Heart left ventricle (tissue), 16 donors: ENCODE data around the gene APH1B. TPM values are rescaled to one million over a fixed set of nuclear protein-coding genes. Genes with fewer than 3 reads are reported as not detected.

ENCODE experiments used
- ATAC-seq, 4 donors: fragments of 200-7000 bp; cut with Tn5 transposase; one replicate each; pipeline ENCODE4 v1.9.1; 2020 to 2022; ENCODE audit warnings: moderate library complexity in 4 of 4, mild to moderate bottlenecking in 3 of 4, moderate number of reproducible peaks in 1 of 4
- DNase-seq, 5 donors: peaks; one replicate each; pipeline ENCODE4 v3.0.0-alpha.2; 2020
- H3K27ac ChIP-seq, 12 donors: fragments of 200-600 bp; sonication (generic) in 4 of 12; one replicate each; pipeline versions ENCODE4 v1.5.0 to v1.8.0; 2016 to 2022; ENCODE audit warnings: mild to moderate bottlenecking in 2 of 12
- H3K27me3 ChIP-seq, 9 donors: fragments of 200-600 bp; sonication (generic) in 2 of 9; one replicate each; pipeline versions ENCODE4 v1.5.1 to v1.8.0; 2016 to 2022; ENCODE audit warnings: mild to moderate bottlenecking in 3 of 9
- H3K36me3 ChIP-seq, 9 donors: fragments of 200-600 bp; sonication (generic) in 2 of 9; one replicate each; pipeline versions ENCODE4 v1.5.0 to v1.8.0; 2018 to 2022; ENCODE audit warnings: mild to moderate bottlenecking in 2 of 9
- H3K4me1 ChIP-seq, 12 donors: fragments of 200-600 bp; sonication (generic) in 4 of 12; one replicate each; pipeline versions ENCODE4 v1.5.0 to v1.8.0; 2016 to 2022; ENCODE audit warnings: mild to moderate bottlenecking in 3 of 12
- H3K4me3 ChIP-seq, 12 donors: fragments of 200-600 bp; sonication (generic) in 4 of 12; one replicate each; pipeline versions ENCODE4 v1.5.0 to v1.8.0; 2017 to 2022; ENCODE audit warnings: mild to moderate bottlenecking in 9 of 12, moderate library complexity in 4 of 12
- H3K9me3 ChIP-seq, 12 donors: fragments of 200-600 bp; sonication (generic) in 4 of 12; one replicate each; pipeline versions ENCODE4 v1.5.0 to v1.8.0; 2016 to 2022; ENCODE audit warnings: mild to moderate bottlenecking in 1 of 12
- CTCF ChIP-seq, 12 donors: fragments of 200-600 bp; sonication (generic) in 4 of 12; IDR thresholded peaks; one replicate each; pipeline versions ENCODE4 v1.5.0 to v1.8.0; 2018 to 2022; ENCODE audit warnings: antibody characterized with exemption in 12 of 12, mild to moderate bottlenecking in 5 of 12
- POLR2A ChIP-seq, 2 donors: fragments of 450-650 bp; IDR thresholded peaks; one replicate each; pipeline ENCODE4 v1.6.1; 2017; ENCODE audit warnings: antibody characterized with exemption in 2 of 2, mild to moderate bottlenecking in 2 of 2, moderate library complexity in 2 of 2
- WGBS, 4 donors: extraction: QIAGEN DNeasy Blood & Tissue Kit in 2 of 4; methylation state at CpG; one replicate each; pipeline versions ENCODE4 v1.1.5 to v1.1.7; 2013 to 2018; 5-methylcytosine and 5-hydroxymethylcytosine counted together
- intact Hi-C, 10 donors: fragments of 100-400 bp; cut with DNase I; formaldehyde crosslinking; loops; one replicate each; pipeline versions ENCODE4 v1.11.1 to v1.14.2; 2022
- polyA plus RNA-seq, 2 donors: library from polyadenylated mRNA; stranded (reverse); fragments of 200-250 nt; gene quantifications; one replicate each; pipeline ENCODE4 v1.2.3, GENCODE V29; 2013
- total RNA-seq, 9 donors: library from RNA; depleted of rRNA in 2 of 9; stranded (reverse); fragments of >200 nt in 2 of 9; fragmentation: NEBNext Ultra II Directional in 3 of 9; extraction: Animal tissue kit (Norgen Biotek cat#: 25700) in 3 of 9; gene quantifications; one replicate each; pipeline versions ENCODE4 v1.1.0 to v1.2.4, GENCODE V29; 2016 to 2023
- donor health status: ischemic (EF 13 %, LVEDD 7.1; RV severe dilation, severe dysfunction).
- donor health status: healthy with polysubstance abuse.
- donor health status: DM: no; HTN: yes; CAD: no.
- donor health status: DM: no; HTN: no; CAD: no.
- donor health status: ischemic (EF 25% LVEDD 6.9; RV normal size, moderate dysfunction).
- donor health status: ischemic (EF 25% LVEDD 5.7; RV mildly dilated, moderate dysfunction).
- donor health status: healthy.
- donor health status: DM: yes; HTN: yes; CAD: no.
- donor health status: ischemic (EF 35%, LVEDD 5.7; RV mildly dilated, moderate dysfunction).
- donor health status: nonischemic (EF 11% LVEDD 7.7; RV severe dilation, severe dysfunction).
- donor health status: DM: yes; HTN: yes; CAD: no.
- donor health status: PGD.
- donor health status: ischemic (EF 29% LVEDD 5.4; RV normal size, mild dysfunction).
- donor health status: nonischemic (EF 23%, LVEDD 6.1; RV moderate dilation, normal function).

APH1B gene
- total and polyA plus RNA-seq, 11 donors: 1.9 to 17.6 (median 5.7) TPM

- TF ChIP-seq POLR2A (IDR thresholded peaks at IDR 0.05): no peak
- no peak for TF ChIP-seq CTCF (IDR thresholded peaks at IDR 0.05)
- H3K4me1 ChIP-seq: peaks cover 0 to 29% (median 0%) of the 10 kb centered on the region in 12 donors
- WGBS, 4 donors: 93 to 96% (median 96%) methylated on average over 5 to 6 of the region's 6 CpGs
- no peaks in the 10 kb centered on the region for H3K9me3 ChIP-seq
- intact Hi-C loops: loop anchor here in 3 of 10 donors (10.0 kb wide), 3 partner anchors 130 to 320 kb away; partner anchors contain the start of genes FBXL22 (in 2 of the 3) and RPS27L (in 1 of the 3)
- no peaks in the 10 kb centered on the region for H3K27me3 ChIP-seq
- H3K4me3 ChIP-seq: no peak overlapping the region
- H3K27ac ChIP-seq: no peak overlapping the region
- H3K36me3 ChIP-seq: peaks cover 0 to 72% (median 41%) of the 10 kb centered on the region in 9 donors
- DNase-seq: no peak
- ATAC-seq: no peak
Measured at GRCh38 chr15:63284335-63284734, 6.9 kb downstream of the APH1B start.

- TF ChIP-seq CTCF (IDR thresholded peaks at IDR 0.05) (no peak), POLR2A (IDR thresholded peaks at IDR 0.05) (no peak)
- H3K27me3 ChIP-seq: no peaks in the 10 kb centered on the region
- intact Hi-C loops: loop anchor here in 4 of 10 donors (5.0 to 10.0 kb wide), 4 partner anchors 132 to 318 kb away; partner anchors contain the start of genes FBXL22 (in 3 of the 4) and RPS27L (in 1 of the 4)
- 83 to 87% (median 85%) methylated on average over 2 of the region's 2 CpGs for WGBS, 4 donors
- H3K27ac ChIP-seq: no peak overlapping the region
- DNase-seq (no peak), ATAC-seq (no peak)
- peaks cover 0 to 39% (median 3%) of the 10 kb centered on the region in 12 donors for H3K4me1 ChIP-seq
- no peak overlapping the region for H3K4me3 ChIP-seq
- H3K9me3 ChIP-seq: no peaks in the 10 kb centered on the region
- peaks cover 0 to 55% (median 41%) of the 10 kb centered on the region in 9 donors for H3K36me3 ChIP-seq
Measured at GRCh38 chr15:63287109-63287508, 9.7 kb downstream of the APH1B start.

- H3K36me3 ChIP-seq: peaks cover 0 to 51% (median 41%) of the 10 kb centered on the region in 9 donors
- TF ChIP-seq POLR2A (IDR thresholded peaks at IDR 0.05): no peak
- no peak for TF ChIP-seq CTCF (IDR thresholded peaks at IDR 0.05)
- intact Hi-C loops: loop anchor here in 8 of 10 donors (1.0 to 10.0 kb wide), 6 partner anchors 114 to 316 kb away; partner anchors contain the start of genes FBXL22 (in 3 of the 8) and RPS27L (in 1 of the 8)
- no peaks in the 10 kb centered on the region for H3K9me3 ChIP-seq
- no peak overlapping the region for H3K4me3 ChIP-seq
- H3K27me3 ChIP-seq: no peaks in the 10 kb centered on the region
- ATAC-seq (no peak), DNase-seq (no peak)
- peaks cover 0 to 29% (median 3%) of the 10 kb centered on the region in 12 donors for H3K4me1 ChIP-seq
- 68 to 78% (median 73%) methylated on average over 1 of the region's 1 CpG for WGBS, 4 donors
- H3K27ac ChIP-seq: no peak overlapping the region
Measured at GRCh38 chr15:63288342-63288741, 10.9 kb downstream of the APH1B start.

- WGBS, 4 donors: 2 to 6% (median 3%) methylated on average over 4 of the region's 4 CpGs
Measured at GRCh38 chr15:63288778-63289378, 11.5 kb downstream of the APH1B start.

More at GRCh38 chr15:63288778-63289378, 11.5 kb downstream of the APH1B start:
- no peaks in the 10 kb centered on the region for H3K9me3 ChIP-seq
- ATAC-seq (peak in 3 of 4 donors; percentile 53 to 62 (median 61)), DNase-seq (no peak)
- H3K27me3 ChIP-seq: no peaks in the 10 kb centered on the region
- peak; percentile 47 to 81 (median 72) for TF ChIP-seq CTCF (IDR thresholded peaks at IDR 0.05)
- no peak for TF ChIP-seq POLR2A (IDR thresholded peaks at IDR 0.05)
- no peak overlapping the region for H3K27ac ChIP-seq
- intact Hi-C loops: loop anchor here in 9 of 10 donors (1.0 to 10.0 kb wide), 7 partner anchors 113 to 316 kb away; partner anchors contain the start of genes FBXL22 (in 3 of the 9) and RPS27L (in 1 of the 9)
- H3K4me1 ChIP-seq: peaks cover 0 to 25% (median 3%) of the 10 kb centered on the region in 12 donors
- H3K36me3 ChIP-seq: peaks cover 0 to 46% (median 37%) of the 10 kb centered on the region in 9 donors
- H3K4me3 ChIP-seq: no peak overlapping the region
